Measurements from ENCODE around the gene TSFM.

DNA sequence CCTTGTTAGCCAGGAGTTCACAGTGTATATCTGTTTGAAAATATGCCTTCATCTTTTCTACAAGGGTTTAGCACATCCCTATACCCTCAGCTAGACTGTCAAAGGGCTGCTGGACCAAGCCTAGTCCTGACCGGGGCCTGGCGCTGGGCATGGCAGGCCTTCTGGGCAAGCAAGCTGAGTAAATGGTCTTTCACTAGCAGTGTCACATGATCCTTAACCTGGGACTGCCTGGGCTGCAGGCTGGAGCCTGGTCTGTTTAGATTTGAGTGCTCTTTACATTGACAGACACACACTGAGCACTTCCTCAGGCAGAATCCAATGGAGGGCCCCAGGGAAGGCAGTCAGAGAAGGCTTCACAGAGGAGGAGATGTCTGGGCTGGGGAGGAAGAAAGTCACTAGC lies 42.9 kb downstream of the TSFM start:
- TF ChIP-seq EP300 (IDR thresholded peaks at IDR 0.05) (no peak), CTCF (IDR thresholded peaks at IDR 0.05) (no peak), POLR2A (IDR thresholded peaks at IDR 0.05) (no peak)

Measured in sigmoid colon (tissue), 4 donors.